HUDEP-2 (cell line): ENCODE results near the gene ATG9B.
A peak's percentile ranks its signal among the peaks of the same experiment; 100 is the strongest.

Source experiments
- DNase-seq, 76 experiments: peaks; one replicate each; lab custom pipeline; 2025; ENCODE audit not compliant: unreplicated experiment in 76 of 76; lab: John Stamatoyannopoulos, UW

Gene ATG9B

DNA sequence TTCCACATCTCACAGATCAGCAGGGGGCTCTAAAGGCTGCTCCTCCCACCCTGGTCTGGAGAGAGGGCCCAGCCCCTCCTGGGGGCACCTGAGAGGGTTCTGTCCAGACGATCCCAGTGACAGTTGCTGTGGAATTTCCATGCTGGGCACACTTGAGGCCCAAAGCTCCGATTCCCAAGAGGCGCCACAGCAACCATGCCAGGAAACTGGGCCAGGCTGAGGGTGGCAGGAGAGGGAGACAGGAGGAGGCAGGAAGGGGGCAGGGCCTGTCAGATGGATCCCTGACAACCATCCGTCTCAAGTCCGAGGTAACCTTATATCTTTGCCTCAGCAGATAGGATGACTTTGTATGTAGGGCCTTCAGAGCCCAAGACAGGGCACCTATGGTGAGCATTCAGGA lies 37.7 kb downstream of the ATG9B start:
- no peak for DNase-seq

DNA sequence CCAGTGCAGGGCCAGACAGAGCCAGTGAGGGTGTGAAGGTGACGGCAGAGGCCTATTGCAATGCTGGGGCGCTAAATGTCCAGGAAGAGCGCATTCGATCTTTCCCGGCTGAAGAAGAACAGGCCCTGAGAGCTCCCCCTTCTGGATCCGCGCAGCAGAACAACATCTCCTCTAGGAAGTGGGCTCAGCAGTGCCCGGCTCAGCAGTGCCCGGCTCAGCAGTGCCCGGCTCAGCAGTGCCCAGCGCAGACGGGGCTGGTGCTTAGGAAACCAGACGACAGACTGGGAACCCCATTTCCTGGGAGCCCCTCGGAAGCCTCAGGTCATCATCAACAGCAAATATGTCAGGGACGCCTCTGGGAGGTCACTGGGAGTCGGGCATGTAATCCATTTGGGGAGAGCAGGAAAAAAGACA lies 38.2 kb downstream of the ATG9B start:
- peak in 53 of 76 experiments; percentile 7 to 77 (median 53) for DNase-seq

DNA sequence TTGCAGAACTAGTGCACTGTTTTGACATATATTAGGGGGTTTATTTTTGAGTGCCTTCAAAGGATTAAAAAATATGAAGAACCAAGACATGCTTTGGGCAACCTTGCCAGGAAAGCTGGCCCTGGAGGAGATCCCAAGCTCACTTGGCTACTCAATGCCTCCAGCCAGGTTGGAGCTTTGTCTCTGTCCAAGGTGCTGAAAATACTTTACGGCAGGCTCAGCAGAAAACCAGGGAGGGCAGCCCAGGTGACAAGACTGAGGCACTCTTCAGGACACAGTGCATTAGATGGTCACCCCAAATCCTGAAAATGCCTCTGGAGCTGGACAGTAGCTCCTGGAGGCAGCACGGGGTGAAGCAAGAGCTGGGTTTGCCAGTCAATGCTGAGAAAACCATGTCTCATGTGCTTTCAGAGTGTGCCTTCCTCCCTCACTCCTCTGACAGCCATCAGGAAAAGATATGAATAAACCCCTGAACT lies 40.4 kb downstream of the ATG9B start:
- DNase-seq = peak in 25 of 76 experiments; percentile 2 to 69 (median 34)

DNA sequence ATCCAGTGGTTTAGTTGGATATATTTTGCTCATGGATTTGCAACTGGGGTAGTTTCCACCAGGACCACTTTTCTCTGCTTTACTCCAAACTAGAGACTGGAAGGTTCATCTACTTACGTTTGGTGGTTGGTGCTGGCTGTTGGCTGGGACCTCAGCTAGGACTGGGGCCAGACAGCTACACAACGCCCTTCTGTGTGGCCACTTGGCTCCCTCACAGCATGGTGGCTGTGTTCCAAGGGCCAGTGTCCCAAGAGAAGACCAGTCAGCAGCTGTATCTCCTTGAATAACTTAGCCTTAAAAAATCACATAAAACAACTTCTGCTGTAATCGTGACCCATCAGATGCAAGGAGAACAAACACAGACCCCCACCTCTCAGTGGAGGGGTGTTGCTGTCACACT lies 41.9 kb downstream of the ATG9B start:
- no peak for DNase-seq

DNA sequence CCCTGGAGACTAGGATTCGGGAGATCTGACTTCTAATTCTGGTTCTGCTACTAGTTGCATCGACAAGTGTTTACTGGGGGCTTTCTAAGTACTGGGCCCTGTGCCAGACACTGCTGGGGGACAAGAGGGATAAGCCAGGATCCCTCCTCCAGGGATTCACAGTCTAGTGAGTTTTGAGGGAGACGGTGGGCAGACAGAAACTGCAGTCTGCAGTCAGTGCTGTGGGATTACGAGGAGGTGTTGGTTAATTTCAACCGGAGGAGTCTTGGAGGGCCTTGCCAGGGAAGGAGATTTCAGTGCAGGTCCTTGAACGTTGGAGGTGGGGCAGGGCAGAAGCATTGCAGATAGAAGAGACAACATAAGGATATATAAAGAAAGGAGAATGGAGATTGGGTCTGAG lies 42.6 kb downstream of the ATG9B start:
- no peak for DNase-seq

DNA sequence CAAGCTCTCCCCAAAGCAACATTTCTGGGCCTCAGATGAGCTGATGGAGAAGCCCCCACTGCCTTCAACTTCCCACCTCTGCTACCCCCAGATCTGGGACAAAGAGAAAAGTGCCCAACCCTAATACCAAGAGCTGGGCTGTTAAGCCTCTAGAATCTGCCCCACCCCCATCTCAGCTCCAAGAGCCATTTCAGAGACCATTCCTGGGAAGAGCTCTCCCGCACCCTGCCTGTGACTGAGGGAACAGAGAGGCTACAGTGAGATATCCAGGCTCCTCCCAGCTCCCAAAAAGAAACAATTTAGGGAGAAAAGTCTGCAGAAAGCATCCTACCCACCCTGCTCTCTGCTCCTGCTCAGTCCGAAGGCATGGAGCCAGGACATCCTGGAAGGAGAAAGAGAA lies 43.6 kb downstream of the ATG9B start:
- DNase-seq = no peak

DNA sequence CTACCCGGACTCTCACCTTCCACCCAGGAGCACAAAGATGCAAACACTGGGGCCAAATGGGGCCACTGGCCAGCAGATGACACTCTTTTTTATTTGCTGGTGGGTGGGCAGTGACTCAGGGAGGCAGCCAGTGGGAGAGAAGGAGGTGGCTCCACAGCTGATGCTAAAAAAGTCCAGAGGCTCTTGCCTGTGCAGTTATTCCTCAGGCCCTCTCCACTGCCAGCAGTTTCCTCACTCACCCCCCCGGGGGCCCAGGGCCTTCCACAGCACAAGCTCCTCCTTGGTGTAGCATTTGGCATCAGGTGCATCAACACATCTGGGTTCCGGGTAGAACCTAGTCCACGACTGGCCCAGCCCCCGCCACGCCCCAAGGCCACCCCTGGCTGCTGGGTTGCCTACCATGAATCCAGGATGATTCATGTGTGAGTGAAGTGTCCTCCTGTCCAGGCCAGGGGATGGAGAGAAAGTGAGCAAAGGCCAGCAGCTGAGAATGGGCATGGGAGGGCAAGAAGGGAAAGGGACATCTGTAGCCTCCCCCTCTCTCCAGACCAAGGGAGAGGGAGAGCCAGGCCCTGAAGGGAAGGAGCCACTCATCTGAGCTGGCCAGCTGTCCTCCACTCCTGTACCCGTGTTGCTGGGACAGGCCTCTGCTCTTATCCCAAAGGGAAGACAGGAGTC lies 44.4 kb downstream of the ATG9B start:
- DNase-seq = no peak

DNA sequence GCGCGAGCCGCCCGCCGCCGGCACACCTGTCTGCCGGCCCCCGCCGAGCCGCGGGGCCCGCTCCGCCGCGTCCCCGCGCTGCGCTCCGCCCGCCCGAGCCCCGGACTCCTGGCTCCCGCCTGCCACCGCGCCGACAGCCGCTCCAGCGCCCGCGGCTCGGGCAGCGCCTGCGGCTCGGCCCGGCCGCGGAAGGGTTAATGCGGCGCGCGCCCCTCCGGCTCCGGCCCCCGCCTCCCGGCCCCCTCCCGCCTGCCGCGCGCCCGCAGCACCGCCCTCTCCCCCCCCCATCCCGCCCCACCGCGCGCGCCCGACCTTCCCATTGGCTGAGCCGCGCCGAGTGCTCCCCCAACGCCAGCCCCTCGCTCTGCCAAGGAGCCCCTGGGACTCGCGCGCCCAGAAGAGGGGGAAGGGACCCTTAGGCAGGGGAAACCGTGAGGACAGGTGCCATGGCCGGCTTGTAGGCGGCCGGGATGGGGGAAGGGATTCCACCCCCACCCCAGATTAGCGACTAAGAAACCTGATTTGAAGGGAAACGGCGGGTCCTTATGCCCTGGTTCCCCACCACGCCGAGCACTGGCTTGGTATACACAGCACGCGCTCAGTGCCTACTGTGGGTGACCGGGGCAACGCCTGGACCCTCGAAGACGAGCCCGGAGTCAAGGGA lies 46.0 kb downstream of the ATG9B start, which contains the start of gene KCNH2:
Gene KCNH2, minus strand, starts transcription at position 196 of the 664 bp plus-strand sequence. CDS start 408 bp downstream, outside the sequence.
- DNase-seq = peak in 12 of 76 experiments; percentile 15 to 54 (median 30)

DNA sequence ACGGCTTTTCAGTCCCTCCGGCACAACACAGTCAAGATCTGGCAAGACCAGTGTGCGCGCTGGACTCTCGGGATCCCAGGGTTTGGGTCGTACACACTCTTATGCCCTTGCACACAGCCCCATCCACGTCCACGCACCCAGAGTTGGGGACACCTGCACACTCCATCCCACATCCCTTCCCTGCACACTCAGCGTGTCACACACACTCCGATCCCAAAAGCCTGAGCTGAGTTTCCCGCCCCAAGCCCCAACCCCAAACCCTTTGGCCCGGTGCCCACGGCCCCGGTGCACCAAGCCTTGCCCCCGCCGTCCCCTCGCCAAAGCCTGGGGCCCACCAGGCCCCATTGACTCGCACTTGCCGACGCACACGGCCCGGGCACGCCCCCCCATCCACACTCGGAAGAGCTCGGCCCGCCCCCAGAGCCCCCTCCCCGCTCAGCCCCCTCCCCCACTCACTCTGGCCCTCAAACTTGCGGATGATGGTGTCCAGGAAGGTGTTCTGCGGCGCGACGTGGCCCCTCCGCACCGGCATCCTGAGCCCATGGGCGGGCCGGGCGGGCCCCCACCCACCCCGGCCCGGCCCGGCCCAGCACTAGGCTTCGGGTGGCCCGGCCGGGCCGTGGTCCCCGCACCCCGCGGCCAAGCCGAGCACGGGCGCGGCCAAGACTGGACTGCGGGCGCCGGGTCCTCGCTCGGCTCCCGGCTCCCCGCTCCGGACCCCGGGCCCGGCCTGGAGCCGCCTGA lies 46.7 kb downstream of the ATG9B start:
- no peak for DNase-seq

DNA sequence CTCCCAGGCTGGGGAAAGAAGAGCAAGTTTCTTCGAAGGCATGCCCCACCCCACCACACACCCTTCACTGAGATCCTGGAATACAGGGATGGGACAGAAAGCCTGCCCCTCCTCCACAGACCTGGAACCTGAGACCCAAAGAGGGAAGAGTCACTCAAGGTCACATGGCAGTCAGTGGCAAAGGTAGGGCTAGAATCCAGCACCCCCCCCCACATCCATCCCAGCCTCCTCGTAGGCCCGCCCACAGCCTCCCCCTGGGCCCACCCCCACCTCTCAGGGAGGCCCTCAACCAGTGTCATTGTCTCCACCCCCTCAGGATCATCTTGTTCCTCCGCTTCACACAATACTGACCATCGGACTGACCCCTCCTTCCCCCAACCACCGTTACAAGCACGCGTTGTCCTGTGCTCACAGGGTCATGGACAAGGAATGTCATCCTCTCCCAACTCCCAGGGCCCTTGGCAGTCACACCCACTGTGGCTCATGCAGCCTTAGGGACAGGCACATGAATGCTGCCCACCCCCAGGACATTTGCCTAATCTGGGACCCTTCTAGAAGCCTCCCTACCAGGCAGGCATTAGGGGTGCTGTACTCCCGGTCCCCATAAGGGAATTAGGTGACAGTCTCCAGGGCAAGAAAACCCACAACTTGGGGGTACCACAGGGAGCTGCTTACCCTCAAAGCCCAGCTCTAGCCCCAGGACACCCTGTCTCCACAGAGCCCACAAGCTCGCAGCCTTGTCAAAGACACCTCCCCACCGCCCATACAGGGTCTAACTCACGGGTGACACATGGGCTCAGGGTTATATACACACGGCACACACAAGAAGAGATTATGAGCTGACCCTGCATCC lies 47.5 kb downstream of the ATG9B start:
- peak in 1 of 76 experiments; percentile 48 for DNase-seq

DNA sequence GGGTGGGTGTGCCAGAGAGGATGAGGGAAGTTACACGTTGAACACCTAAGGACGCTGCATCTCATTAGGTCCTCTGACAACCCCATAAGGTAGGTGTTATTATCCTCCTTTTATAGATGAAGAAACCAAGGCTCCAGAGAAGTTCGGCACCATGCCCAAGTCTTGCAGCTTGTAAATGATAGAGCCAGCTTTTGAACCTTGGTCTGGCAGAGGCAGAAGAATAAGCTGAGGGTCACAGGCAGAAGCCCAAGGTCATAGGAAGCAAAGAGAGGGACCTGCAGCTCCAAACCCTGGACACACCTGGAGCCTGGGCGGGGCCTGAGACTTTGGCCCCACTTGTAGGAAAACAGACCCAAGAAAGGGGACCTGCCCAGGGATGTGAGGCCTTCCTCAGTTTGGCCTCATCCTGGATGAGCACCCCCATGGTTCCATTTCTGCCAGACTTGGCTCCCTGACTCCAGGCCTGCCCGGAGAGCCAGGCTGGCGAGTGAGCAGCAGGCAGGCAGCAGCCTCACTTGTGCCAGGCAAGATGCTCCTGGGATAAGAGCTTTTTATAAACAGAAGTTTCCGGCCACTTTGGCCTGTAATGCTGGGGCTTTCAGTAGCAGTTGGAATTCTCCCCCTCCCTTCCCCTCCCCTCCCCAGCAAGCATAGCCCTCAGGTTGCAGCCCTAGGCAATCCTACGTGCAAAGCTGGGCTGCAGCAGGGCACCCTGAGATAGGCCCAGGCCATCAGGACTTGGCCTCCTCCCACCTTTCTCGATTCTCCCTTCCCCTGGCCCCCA lies 48.6 kb downstream of the ATG9B start:
- DNase-seq = no peak

DNA sequence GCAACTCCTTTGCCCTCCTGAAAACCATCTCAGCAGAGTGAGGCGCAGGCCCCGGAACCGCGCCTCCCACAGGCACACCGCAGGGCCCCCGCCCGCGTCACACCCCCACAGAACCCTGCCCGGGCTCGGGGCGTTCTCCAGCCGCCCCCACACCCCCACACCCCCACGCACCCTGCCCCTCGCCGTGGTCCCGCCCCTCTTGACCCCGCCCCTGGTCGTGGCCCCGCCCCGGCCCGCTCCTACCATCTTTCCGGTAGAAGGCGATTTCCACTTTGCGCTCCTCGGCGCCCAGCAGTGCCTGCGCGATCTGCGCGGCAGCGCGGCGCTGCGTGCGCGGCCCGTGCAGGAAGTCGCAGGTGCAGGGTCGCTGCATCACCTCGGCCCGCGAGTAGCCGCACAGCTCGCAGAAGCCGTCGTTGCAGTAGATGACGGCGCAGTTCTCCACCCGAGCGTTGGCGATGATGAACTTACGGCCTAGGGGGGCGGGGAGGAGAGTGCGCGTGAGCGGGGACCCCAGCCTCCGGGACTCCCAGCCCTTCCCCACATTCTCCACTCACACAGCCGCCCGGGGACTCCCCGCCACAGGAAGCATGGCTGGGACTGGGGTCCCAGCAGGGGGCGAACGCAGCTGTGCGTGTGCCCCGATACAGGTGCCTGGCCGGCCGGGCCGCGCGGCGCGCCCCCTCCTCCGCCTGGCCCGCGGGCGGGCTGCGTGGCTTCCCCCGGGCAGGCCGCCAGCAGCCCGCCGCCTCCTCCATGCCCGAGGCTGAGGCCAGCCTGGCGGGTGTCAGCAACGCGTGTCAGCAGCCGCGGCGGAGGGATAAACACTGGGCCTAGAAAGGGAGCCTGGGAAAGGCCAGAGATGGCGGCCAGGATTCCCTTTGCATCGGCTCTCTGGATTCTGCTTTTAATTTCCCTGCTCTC lies 49.6 kb downstream of the ATG9B start:
- peak in 68 of 76 experiments; percentile 12 to 91 (median 76) for DNase-seq

DNA sequence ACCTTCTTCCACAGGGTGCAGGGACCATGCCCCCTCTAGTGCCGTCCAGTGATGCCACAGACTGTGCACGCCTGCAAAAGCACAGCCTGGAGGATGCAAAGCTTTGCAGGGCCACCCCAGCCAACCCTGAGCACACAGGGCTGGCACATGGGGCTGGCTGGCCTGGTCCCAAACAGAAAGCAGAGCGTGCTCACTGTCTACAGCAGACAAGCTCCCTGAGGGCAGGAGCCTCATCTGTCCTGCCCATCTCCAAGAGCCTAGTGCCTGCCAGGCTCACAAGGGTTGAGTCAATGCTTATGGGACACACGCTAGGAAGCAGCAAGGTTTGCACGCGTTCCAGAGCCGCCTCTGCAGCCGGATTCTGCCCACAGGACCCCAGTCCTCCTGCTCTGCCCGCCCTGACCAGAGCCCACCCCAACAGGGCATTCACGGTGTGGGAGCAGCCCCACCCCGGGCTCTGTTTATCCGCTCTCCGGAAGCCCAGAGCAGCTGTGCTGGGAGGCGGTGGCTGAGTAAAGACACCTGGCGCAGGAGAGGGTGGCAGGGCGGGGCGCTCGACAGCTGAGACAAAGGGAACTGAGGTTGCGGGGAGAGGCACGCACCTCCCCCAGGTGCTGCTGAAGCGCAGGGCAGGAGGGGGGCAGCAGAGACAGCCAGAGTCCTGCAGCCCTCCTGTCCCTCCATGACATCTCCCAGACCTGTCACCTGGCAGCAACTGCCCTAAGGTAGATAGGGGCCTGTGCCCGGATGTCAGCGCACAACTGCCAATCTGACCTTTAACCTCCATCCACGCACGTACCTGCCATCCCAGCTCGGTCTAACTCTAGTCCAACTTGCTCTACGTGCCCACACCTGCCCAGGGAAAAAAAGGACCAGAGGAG lies 50.5 kb downstream of the ATG9B start:
- DNase-seq = no peak

DNA sequence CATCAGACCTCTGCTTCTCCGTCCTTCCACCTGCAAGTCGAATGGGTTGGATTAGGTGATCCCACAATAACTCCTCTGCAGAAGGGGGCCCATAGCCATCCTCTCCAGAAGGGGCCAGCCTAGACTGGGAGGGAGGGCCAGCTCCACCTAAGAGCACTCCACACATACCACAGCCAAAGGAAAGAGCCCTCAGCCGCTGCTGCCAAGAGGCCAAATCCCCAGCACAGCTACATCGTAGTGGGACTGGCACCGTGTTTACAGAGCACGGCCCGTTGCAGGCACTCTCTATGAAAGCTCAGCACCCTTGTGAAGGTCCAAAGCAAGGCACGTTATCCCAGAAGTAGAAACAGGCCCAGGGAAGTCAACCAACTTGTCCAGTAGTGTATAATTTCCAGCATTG lies 51.6 kb downstream of the ATG9B start:
- no peak for DNase-seq

DNA sequence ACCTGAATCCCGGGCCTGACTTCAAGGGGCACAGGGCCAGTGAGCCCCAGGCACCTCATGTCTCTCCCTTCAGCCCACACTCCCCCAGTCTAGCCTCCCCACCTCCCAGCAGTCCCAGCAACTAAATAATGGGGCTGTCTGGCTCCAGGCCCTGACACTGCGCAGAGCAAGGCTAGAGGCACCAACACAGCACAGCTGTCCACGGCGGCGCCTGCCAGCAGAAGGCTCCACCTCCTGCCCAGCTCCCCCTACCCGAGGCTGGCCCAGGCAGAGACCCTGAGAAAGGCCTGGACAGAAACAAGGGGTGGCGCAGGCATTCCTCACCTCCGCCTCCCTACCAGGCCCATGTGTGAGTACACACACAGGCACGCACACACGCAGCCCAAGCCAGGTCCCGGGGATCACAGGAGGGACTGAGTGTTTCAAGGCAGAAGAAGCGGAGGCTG lies 52.2 kb downstream of the ATG9B start:
- DNase-seq = no peak

DNA sequence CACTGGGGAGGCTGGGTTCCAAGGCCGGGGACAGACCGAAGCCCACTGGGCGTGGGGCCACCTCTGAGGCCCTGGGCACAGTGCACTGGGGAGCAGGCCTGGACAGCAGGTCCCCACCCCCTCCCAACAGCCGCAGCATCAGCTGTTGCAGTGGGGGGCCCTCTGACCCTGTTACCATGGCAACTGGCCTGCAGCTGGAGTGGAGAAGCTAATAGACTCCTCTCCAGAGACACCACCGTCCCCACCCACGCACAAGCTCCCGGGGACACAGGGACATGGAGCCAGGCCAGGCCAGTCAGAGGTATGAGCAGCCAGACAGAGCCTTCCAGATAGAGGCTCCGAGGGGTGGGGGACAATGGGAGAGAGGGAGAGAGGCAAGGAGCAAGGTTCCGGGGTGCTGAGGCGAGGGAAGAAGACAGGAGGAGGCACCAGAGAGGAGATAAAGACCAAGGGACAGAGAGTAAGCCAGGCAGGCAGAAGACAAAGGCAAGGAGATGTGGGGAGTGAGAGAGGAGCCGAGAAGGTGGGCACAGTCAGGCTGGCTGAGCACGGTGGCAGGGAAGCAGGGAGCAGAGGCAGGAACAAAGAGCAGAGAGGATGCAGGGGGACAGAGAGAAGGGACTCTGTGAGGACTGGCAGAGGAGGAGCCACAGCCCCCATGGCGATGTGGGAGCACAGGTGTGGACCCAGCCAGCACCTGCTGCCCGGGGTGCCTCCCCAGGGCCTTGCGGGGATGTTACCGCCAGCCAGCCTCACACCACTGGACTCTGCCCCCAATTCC lies 52.9 kb downstream of the ATG9B start:
- DNase-seq = no peak

DNA sequence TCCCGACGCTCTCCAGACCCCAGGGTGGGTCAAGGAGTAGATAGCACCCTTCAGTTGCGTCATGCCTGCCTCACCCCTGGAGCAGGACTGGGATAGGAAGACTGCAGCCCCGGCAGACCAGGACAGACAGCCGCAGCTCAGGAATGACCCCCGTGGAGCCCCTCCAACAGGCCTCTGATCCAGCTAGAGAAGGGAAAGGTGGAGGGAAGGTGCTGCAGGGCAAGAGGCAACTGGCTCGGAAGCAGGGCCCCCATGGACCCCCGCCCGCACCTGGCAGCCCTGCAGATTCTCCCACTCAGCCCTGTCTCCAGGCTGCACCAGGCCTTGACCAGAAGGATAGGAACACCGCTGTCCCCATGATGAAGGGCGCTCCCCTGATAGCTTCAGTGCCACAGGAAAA lies 53.9 kb downstream of the ATG9B start:
- no peak for DNase-seq
